ENCODE measurements around the gene MMRN1. TPM values are rescaled to one million over a fixed set of nuclear protein-coding genes. Genes with fewer than 3 reads are reported as not detected.

The MMRN1 gene
- total RNA-seq, 1 donor: not detected

DNA sequence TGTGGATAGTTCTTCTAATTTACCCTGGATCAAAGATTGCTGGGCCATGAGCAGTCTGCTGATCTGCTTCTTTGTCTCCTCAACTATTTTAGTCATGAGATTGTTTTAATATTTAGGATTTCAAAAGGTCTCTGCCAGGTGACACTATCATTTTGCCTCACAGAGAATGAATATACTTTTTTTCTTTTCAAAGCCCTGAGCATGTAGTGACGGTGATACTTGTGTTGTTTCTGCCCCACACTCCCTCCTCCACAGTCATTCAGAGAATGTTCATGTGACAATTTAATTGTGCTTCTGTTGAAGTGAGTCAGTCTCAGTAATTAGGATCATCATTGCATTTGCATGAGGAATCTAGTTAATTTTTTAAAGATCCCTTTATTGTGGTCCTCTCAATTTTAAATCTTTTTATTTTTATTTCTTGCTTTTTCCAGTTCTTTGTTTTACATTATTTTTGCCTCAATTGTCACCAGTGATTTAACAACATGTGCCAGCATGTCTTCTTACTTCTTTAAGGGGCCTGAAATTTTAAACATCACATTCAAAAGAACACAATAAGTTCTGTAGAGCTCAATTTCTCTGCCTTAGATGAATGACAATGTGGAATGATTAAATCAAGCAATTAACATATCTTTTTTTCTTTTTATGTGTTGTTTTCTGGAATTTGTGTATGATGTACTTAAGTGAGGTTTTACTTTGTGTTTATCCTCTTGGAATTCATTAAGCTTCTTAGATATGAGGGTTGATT is 12.3 kb downstream of the MMRN1 start:
- TF ChIP-seq, protein P1, sequence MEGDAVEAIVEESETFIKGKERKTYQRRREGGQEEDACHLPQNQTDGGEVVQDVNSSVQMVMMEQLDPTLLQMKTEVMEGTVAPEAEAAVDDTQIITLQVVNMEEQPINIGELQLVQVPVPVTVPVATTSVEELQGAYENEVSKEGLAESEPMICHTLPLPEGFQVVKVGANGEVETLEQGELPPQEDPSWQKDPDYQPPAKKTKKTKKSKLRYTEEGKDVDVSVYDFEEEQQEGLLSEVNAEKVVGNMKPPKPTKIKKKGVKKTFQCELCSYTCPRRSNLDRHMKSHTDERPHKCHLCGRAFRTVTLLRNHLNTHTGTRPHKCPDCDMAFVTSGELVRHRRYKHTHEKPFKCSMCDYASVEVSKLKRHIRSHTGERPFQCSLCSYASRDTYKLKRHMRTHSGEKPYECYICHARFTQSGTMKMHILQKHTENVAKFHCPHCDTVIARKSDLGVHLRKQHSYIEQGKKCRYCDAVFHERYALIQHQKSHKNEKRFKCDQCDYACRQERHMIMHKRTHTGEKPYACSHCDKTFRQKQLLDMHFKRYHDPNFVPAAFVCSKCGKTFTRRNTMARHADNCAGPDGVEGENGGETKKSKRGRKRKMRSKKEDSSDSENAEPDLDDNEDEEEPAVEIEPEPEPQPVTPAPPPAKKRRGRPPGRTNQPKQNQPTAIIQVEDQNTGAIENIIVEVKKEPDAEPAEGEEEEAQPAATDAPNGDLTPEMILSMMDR (IDR thresholded peaks at IDR 0.05; ENCODE audit: insufficient read depth, low read depth, low read length): no peak
- H3K4me3 ChIP-seq (ENCODE audit: low read depth, low read length): no peak overlapping the region
- DNase-seq (ENCODE audit: low read depth): peak; percentile 22

DNA sequence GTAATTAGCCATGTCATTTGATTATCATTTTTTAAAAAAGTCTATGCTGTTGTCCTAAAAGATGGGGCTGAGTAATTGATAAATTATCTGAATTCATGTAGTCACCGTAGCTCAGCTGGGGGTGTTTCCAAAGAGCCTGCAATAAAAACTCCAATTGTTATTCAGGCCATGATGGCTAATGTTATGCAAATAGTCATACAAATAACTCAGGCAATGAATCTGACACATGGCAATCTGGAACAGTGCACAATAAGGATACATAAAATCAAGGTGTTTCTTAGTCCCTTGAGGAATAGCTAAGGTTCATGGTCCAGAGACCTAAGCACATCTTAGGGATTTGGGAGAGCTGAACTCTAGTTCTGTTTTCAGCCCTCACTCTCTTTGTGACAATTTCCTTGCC is 15.2 kb downstream of the MMRN1 start:
- TF ChIP-seq, protein P1 (IDR thresholded peaks at IDR 0.05; ENCODE audit: insufficient read depth, low read depth, low read length): no peak

DNA sequence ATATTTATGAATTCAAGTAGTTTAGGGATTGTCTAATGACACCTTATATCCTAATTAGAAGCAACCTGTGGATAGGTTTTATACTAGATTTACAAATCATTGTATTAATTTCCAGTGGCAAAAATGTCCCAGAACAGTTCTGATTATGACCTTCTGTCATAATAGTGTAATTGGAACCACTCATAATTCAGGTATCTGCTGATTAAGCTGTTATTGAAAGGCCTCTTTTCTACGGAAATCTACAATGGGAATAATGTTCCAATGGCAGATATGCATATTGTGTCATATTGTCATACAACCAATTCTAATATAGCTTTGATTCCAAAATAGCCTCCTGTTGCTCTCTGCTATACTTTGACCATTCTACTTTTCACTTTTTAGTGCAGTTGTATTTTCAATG is 19.0 kb downstream of the MMRN1 start:
- no peak overlapping the region for H3K4me3 ChIP-seq (ENCODE audit: low read depth, low read length)
- TF ChIP-seq, protein P1 (IDR thresholded peaks at IDR 0.05; ENCODE audit: insufficient read depth, low read depth, low read length): no peak
- DNase-seq (ENCODE audit: low read depth): no peak

More for the DNA sequence above, 15.2 kb downstream of the MMRN1 start:
- no peak for DNase-seq (ENCODE audit: low read depth)
- H3K4me3 ChIP-seq (ENCODE audit: low read depth, low read length): no peak overlapping the region

DNA sequence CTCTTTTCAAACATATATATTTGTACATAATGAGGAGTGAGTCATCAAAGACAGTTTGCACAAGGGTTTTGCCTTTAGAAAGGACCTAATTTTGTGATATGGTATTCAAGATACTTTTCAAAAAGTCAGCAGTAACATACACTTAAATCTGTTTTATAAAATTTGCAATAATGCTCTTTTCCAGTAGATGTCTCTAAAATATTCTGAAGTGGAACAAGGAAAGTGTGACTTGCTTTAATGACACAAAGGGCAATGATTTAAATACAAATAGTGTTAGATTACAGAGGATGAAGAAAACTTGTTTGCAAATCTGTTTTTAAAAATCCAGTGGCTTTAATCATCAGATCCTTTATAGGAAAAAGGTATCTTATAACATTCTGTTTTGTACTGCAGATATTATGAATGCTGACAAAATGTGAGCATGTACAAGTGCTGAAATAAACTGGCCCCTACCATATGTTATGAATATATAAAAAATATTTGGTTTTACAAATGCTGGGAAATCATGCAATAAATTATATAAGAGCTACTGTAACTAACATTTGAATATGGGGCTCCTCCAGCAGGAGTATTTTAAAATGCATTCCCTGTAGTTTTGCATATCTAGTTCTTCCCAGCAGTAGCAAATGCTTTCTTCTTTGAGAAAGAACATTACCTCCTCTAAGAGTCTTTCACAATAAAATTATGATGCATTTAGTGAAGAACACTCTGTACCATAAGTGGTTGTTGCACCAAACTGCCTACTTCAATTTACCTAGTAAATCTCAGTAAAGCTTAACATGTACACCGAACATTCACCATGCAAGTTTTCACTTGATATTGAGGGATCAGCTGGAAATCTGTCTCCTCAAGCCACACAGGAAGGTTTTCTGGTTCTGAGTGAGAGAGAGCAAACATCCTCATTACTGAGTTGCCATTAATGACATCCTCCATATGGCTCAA is 20.2 kb downstream of the MMRN1 start:
- H3K4me3 ChIP-seq (ENCODE audit: low read depth, low read length): no peak overlapping the region
- DNase-seq (ENCODE audit: low read depth): no peak
- TF ChIP-seq, protein P1 (IDR thresholded peaks at IDR 0.05; ENCODE audit: insufficient read depth, low read depth, low read length): no peak

GRCh38 chr4:89915937-89916336 is 21.3 kb downstream of the MMRN1 start:
- TF ChIP-seq, protein P1 (IDR thresholded peaks at IDR 0.05; ENCODE audit: insufficient read depth, low read depth, low read length): no peak
- no peak overlapping the region for H3K4me3 ChIP-seq (ENCODE audit: low read depth, low read length)
- DNase-seq (ENCODE audit: low read depth): no peak

- TF ChIP-seq, protein P1 (IDR thresholded peaks at IDR 0.05; ENCODE audit: insufficient read depth, low read depth, low read length): no peak
- H3K4me3 ChIP-seq (ENCODE audit: low read depth, low read length): no peak overlapping the region
- DNase-seq (ENCODE audit: low read depth): no peak
Measured at GRCh38 chr4:89922848-89923416, 28.3 kb downstream of the MMRN1 start.
